Esophagus muscularis mucosa (tissue), 4 donors: ENCODE data around the gene BTD.

Source experiments
- CTCF ChIP-seq, 3 experiments: fragments of 200-600 bp in 2 of 3; fragments of 450-650 bp in 1 of 3; sonication (generic) in 2 of 3; IDR thresholded peaks; one replicate each; pipeline ENCODE4 v1.5.1; 2017 to 2019; ENCODE audit warnings: antibody characterized with exemption in 3 of 3, mild to moderate bottlenecking in 2 of 3, moderate library complexity in 1 of 3
- EP300 ChIP-seq: sonication (generic); formaldehyde crosslinking; IDR thresholded peaks from one replicate; pipeline ENCODE4 v1.6.1; 2017; ENCODE audit warnings: antibody characterized with exemption
- POLR2AphosphoS5 ChIP-seq, 2 donors: sonication (generic); formaldehyde crosslinking; IDR thresholded peaks; one replicate each; pipeline ENCODE4 v1.6.1; 2017; ENCODE audit warnings: antibody characterized with exemption in 2 of 2

GRCh38 chr3:15665510-15666150 lies 64.1 kb downstream of the BTD start:
- no peak for TF ChIP-seq POLR2AphosphoS5 (IDR thresholded peaks at IDR 0.05)
- no peak for TF ChIP-seq CTCF (IDR thresholded peaks at IDR 0.05)
- TF ChIP-seq EP300, result no peak
